ENCODE data around the gene TBC1D2B. TPM values are rescaled to one million over a fixed set of nuclear protein-coding genes. Genes with fewer than 3 reads are reported as not detected.

Gene TBC1D2B
- total RNA-seq, 1 experiment from 2014 or later: 15.9 TPM

- DNase-seq (ENCODE audit: low read depth): no peak
Observed at GRCh38 chr15:78035861-78036476, 41.5 kb downstream of the TBC1D2B start.

GRCh38 chr15:78035321-78035751 is 42.2 kb downstream of the TBC1D2B start:
- DNase-seq (ENCODE audit: low read depth): peak; percentile 23

GRCh38 chr15:78034495-78035191 is 42.9 kb downstream of the TBC1D2B start:
- no peak for DNase-seq (ENCODE audit: low read depth)

GRCh38 chr15:78033864-78034263 is 43.6 kb downstream of the TBC1D2B start:
- DNase-seq (ENCODE audit: low read depth): no peak

GRCh38 chr15:78032671-78033070 is 44.8 kb downstream of the TBC1D2B start:
- DNase-seq (ENCODE audit: low read depth): no peak

- DNase-seq (ENCODE audit: low read depth): no peak
Observed at GRCh38 chr15:78024883-78025282, 52.6 kb downstream of the TBC1D2B start.

- DNase-seq (ENCODE audit: low read depth): no peak
Observed at GRCh38 chr15:78024519-78024870, 53.0 kb downstream of the TBC1D2B start.

- DNase-seq (ENCODE audit: low read depth): no peak
Observed at GRCh38 chr15:78023865-78024518, 53.5 kb downstream of the TBC1D2B start.

- no peak for DNase-seq (ENCODE audit: low read depth)
Observed at GRCh38 chr15:78023081-78023665, 54.3 kb downstream of the TBC1D2B start.

GRCh38 chr15:78021761-78022160 is 55.8 kb downstream of the TBC1D2B start:
- no peak for DNase-seq (ENCODE audit: low read depth)

- no peak for DNase-seq (ENCODE audit: low read depth)
Observed at GRCh38 chr15:78020007-78020406, 57.5 kb downstream of the TBC1D2B start.

GRCh38 chr15:78018946-78019644 is 58.4 kb downstream of the TBC1D2B start:
- DNase-seq (ENCODE audit: low read depth): no peak

- no peak for DNase-seq (ENCODE audit: low read depth)
Observed at GRCh38 chr15:78018445-78018844, 59.1 kb downstream of the TBC1D2B start.

GRCh38 chr15:78016860-78017259 is 60.7 kb downstream of the TBC1D2B start:
- DNase-seq (ENCODE audit: low read depth): no peak

- DNase-seq (ENCODE audit: low read depth): no peak
Observed at GRCh38 chr15:78012643-78013077, 64.9 kb downstream of the TBC1D2B start.

GRCh38 chr15:78010067-78010466 is 67.4 kb downstream of the TBC1D2B start:
- DNase-seq (ENCODE audit: low read depth): no peak

GRCh38 chr15:78007964-78008886 is 69.3 kb downstream of the TBC1D2B start:
- DNase-seq (ENCODE audit: low read depth): peak; percentile 23

GRCh38 chr15:78007211-78007931 is 70.1 kb downstream of the TBC1D2B start:
- DNase-seq (ENCODE audit: low read depth): no peak

GRCh38 chr15:78006567-78007205 is 70.8 kb downstream of the TBC1D2B start:
- DNase-seq (ENCODE audit: low read depth): no peak

Measured in HT1080 (cell line).